ENCODE measurements around the gene ALAS2. TPM values are rescaled to one million over a fixed set of nuclear protein-coding genes. Genes with fewer than 3 reads are reported as not detected.
"Not testable (repeated sequence)": the region's sequence is repeated elsewhere in the genome, so short reads cannot be mapped to it uniquely, and the experiment has no call there.

Gene ALAS2
- total RNA-seq, 1 donor from 2014 or later: not detected

DNA sequence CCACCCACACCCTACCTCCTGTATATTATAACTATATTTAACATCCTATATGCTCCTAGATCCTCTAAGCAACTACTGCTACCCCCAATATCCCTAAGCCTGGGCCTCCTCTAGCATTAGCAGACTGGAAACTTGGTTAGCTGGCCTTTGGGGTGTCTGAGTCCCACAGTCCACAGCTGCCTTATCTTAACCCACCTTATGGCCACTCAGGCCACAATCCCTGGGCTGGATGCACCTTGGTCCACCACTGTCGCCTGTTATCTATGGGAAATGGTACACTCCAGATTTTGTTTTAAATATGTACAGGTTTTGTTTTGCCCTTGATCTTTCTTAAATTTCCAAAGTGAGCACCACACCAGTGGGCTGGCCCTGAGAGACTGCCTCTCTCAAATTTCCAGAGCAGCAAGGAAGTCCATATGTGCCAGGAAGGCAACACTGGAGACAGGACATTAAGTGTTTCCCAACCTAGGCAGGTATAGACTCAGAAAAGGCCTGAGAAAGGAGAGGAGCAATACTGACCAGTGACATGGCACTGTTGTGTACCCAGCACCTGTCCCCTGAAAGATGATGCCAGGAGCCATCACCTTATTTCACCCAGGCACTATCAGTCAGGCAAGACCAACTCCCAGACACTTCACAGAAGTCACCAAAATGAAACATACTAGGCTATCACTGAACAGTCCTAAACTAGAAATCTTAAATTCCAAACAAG, 37.7 kb downstream of the ALAS2 start:
- TF ChIP-seq, protein P1, sequence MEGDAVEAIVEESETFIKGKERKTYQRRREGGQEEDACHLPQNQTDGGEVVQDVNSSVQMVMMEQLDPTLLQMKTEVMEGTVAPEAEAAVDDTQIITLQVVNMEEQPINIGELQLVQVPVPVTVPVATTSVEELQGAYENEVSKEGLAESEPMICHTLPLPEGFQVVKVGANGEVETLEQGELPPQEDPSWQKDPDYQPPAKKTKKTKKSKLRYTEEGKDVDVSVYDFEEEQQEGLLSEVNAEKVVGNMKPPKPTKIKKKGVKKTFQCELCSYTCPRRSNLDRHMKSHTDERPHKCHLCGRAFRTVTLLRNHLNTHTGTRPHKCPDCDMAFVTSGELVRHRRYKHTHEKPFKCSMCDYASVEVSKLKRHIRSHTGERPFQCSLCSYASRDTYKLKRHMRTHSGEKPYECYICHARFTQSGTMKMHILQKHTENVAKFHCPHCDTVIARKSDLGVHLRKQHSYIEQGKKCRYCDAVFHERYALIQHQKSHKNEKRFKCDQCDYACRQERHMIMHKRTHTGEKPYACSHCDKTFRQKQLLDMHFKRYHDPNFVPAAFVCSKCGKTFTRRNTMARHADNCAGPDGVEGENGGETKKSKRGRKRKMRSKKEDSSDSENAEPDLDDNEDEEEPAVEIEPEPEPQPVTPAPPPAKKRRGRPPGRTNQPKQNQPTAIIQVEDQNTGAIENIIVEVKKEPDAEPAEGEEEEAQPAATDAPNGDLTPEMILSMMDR (conservative IDR thresholded peaks at IDR 0.05; ENCODE audit: low read depth, low read length): no peak
- no peak overlapping the region for H3K4me3 ChIP-seq (ENCODE audit: low read depth, low read length)
- DNase-seq (ENCODE audit: low read depth): no peak

DNA sequence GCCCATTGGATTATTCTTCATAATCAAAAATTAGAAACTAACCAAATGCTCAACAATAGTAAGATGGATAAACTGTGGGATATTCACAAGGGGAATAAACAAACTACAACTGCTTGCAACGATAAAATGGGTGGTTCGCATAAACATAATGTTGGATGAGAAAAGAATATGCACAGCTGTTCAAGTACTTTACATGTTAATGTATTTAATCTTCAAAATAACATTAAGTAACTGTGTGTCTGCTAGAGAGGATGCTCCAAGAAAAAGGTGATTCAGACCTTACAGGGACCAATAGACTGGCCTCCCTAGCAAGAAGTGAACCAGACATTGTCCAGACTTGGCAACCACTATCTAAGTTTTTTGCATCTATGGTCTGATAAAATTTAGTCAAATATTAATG, 39.1 kb downstream of the ALAS2 start:
- H3K4me3 ChIP-seq (ENCODE audit: low read depth, low read length): no peak overlapping the region
- TF ChIP-seq, protein P1 (conservative IDR thresholded peaks at IDR 0.05; ENCODE audit: low read depth, low read length): no peak
- DNase-seq (ENCODE audit: low read depth): no peak

DNA sequence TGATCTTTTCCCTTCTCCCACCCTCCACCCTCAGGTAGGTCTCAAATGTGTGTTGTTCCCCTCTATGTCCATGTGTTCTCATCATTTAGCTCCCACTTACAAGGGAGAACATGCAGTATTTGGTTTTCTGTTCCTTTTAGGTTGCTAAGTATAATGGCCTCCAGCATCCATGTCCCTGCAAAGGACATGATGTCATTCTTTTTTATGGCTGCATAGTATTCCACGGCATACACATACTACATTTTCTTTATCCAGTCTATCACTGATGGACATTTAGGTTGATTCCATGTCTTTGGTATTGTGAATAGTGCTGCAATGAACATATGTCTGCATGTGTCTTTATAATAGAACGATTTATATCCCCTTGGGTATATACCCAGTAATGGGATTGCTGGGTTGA, 47.5 kb downstream of the ALAS2 start:
- H3K4me3 ChIP-seq (ENCODE audit: low read depth, low read length); DNase-seq (ENCODE audit: low read depth): not testable (repeated sequence)

DNA sequence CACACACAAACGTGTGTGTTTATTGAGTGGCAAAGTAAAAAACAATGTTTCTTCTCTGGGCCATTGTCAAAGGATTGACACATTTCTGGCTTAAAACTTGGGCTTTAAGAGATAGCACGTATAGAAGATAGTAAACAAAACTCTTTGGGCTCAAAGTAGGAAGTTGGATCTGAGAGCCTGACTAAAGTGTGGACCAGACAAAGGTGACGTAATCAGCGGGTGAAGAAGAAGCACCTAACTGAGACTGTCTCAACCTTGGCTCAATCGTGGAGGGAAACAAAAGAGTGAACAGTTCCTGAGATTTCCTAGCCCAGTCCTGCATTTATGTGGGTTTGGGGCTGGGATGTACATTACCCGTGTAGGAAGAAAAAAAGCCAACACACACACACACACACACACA, 50.4 kb downstream of the ALAS2 start:
- H3K4me3 ChIP-seq (ENCODE audit: low read depth, low read length): no peak overlapping the region
- TF ChIP-seq, protein P1 (conservative IDR thresholded peaks at IDR 0.05; ENCODE audit: low read depth, low read length): no peak
- DNase-seq (ENCODE audit: low read depth): no peak

DNA sequence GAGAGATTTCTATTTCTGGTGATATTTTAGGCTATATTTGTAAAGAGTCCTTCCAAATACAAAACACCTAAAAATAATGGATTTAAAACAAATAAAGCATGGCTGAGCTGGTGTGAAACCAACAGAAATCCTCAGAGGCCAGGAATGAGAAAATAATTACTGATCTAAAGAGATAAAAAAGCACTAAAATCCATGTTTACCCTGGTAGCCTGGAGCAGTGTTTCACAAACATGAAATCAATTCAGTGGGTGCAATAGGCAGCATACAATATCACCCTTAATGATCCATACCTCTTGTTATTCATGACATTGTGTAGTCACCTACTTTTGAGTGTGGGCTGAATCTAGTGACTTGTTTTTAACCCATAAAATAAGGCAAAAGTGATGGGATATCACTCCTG, 51.3 kb downstream of the ALAS2 start:
- TF ChIP-seq, protein P1 (conservative IDR thresholded peaks at IDR 0.05; ENCODE audit: low read depth, low read length): no peak
- H3K4me3 ChIP-seq (ENCODE audit: low read depth, low read length): no peak overlapping the region
- no peak for DNase-seq (ENCODE audit: low read depth)

DNA sequence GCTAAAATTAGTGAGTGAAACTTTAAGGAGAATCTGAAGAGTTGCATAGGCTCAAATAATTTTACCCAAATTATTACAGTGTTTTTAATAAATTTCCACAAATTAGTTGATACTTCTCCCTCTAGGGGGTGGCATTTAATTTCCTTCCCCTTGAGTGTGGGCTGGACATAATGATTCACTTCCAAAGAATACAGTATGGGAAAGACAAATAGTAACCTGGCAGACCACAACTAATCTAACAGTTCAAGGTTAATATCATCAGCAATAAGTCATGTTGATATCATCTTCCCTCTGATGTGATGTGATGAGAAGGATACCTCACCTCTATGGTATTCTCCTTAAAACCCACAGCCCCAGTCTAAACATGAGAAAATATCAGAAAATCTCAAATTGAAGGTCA, 52.3 kb downstream of the ALAS2 start:
- TF ChIP-seq, protein P1 (conservative IDR thresholded peaks at IDR 0.05; ENCODE audit: low read depth, low read length): peak; percentile 29
- no peak for DNase-seq (ENCODE audit: low read depth)
- H3K4me3 ChIP-seq (ENCODE audit: low read depth, low read length): no peak overlapping the region

DNA sequence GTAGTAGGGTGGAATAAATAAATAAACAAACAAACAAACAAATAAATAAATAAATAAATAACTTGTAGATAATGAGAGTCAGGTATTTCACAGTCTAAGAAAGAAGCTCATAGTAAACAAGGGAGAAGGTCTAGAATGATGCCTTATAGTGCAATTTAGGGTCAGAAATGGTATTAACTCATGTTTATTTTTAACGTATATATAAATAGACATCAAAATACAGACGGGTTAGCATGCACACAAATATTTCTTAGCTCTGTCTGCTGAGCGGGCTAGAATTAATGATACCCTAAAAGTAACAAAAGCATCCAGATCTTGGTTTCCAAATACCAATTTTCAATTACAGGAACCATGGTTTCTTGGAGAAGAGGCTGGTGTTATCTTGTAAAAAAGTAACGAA, 53.4 kb downstream of the ALAS2 start:
- TF ChIP-seq, protein P1 (conservative IDR thresholded peaks at IDR 0.05; ENCODE audit: low read depth, low read length): no peak
- DNase-seq (ENCODE audit: low read depth): no peak
- H3K4me3 ChIP-seq (ENCODE audit: low read depth, low read length): no peak overlapping the region
